MM.1S (cell line): ENCODE data around the gene ARID3C.

Experiments used
- DNase-seq: peaks from one replicate; pipeline ENCODE4 v3.0.0-alpha.2; 2015
- H2AFZ ChIP-seq: fragments of 300-600 bp; sonication (generic); 2 replicates; pipeline ENCODE4 v1.6.0; 2016; ENCODE audit warnings: antibody characterized with exemption, low read length
- H3F3A ChIP-seq: fragments of 300-600 bp; sonication (generic); 2 replicates; pipeline ENCODE4 v1.6.1; 2016; ENCODE audit warnings: mild to moderate bottlenecking, antibody characterized with exemption, low read length, moderate library complexity, mixed read lengths; ENCODE audit not compliant: insufficient read depth
- H3K27ac ChIP-seq: fragments of 300-600 bp; sonication (generic); 2 replicates; pipeline ENCODE4 v1.5.1; 2016; ENCODE audit warnings: mild to moderate bottlenecking, low read length
- H3K27me3 ChIP-seq: fragments of 300-600 bp; sonication (generic); replicated peaks from 2 replicates; pipeline ENCODE4 v1.6.0; 2016; ENCODE audit warnings: low read length; ENCODE audit not compliant: insufficient read depth
- H3K36me3 ChIP-seq: fragments of 300-600 bp; sonication (generic); replicated peaks from 2 replicates; pipeline ENCODE4 v1.6.1; 2016; ENCODE audit warnings: mild to moderate bottlenecking, low read length, mixed read lengths; ENCODE audit not compliant: insufficient read depth
- H3K4me1 ChIP-seq: fragments of 300-600 bp; sonication (generic); 2 replicates; pipeline ENCODE4 v1.6.1; 2016; ENCODE audit warnings: low read length, mixed read lengths
- H3K4me2 ChIP-seq: fragments of 300-600 bp; sonication (generic); 2 replicates; pipeline ENCODE4 v1.6.0; 2016; ENCODE audit warnings: low read depth, low read length
- H3K4me3 ChIP-seq: fragments of 300-600 bp; sonication (generic); 2 replicates; pipeline ENCODE4 v1.5.1; 2016; ENCODE audit warnings: low read length, mixed read lengths
- H3K79me2 ChIP-seq: fragments of 300-600 bp; sonication (generic); 2 replicates; pipeline ENCODE4 v1.6.1; 2016; ENCODE audit warnings: mixed run types, low read length, mixed read lengths
- H3K9ac ChIP-seq: fragments of 300-600 bp; sonication (generic); 2 replicates; pipeline ENCODE4 v1.6.1; 2016; ENCODE audit warnings: low read length, mixed read lengths
- H3K9me2 ChIP-seq: fragments of 300-600 bp; sonication (generic); replicated peaks from 2 replicates; pipeline ENCODE4 v1.6.1; 2016; ENCODE audit warnings: mild to moderate bottlenecking, low read length, mixed read lengths; ENCODE audit not compliant: insufficient read depth
- H3K9me3 ChIP-seq: fragments of 300-600 bp; sonication (generic); replicated peaks from 2 replicates; pipeline ENCODE4 v1.6.1; 2016; ENCODE audit warnings: mild to moderate bottlenecking, low read length, mixed read lengths; ENCODE audit not compliant: insufficient read depth
- H4K20me1 ChIP-seq: fragments of 300-600 bp; sonication (generic); 2 replicates; pipeline ENCODE4 v1.6.1; 2016; ENCODE audit warnings: mild to moderate bottlenecking, low read length, moderate library complexity, mixed read lengths; ENCODE audit not compliant: insufficient read depth
- EZH2 ChIP-seq: fragments of 300-600 bp; sonication (generic); optimal IDR thresholded peaks from 2 replicates; pipeline ENCODE3; 2017; ENCODE audit warnings: low read depth, mild to moderate bottlenecking, antibody characterized with exemption, low read length, mixed read lengths
- EZH2phosphoT487 ChIP-seq: fragments of 300-600 bp; sonication (generic); IDR thresholded peaks from 2 replicates; pipeline ENCODE4 v1.6.1; 2018; ENCODE audit warnings: antibody characterized with exemption, low read length
- TF ChIP-seq, protein P1 (sequence below): fragments of 300-600 bp; sonication (generic); IDR thresholded peaks from 2 replicates; pipeline ENCODE4 v1.5.1; 2016; ENCODE audit warnings: antibody characterized with exemption, low read length, mixed read lengths

The ARID3C gene

DNA sequence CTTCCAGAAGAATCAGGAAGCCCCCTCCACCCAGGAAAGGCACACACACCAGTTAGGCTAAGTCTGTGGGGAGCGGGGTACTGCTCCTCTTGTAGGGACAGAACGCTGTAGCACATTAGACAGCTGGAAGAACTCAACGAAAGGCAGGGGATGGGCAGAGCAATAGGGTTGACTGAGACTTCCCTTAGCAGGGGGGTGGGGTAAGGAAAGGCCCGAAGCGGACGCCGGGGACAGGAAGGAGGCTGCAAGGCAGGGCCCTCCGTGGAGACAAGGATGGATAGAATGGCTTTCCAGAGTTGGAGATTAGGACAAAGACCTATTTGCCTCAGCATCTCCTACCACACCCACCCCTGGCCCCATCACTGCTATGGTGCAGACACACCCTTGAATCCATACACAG lies 53.6 kb downstream of the ARID3C start:
- no peaks in the 10 kb centered on the region for H3K36me3 ChIP-seq
- H3K27me3 ChIP-seq = peaks cover 87% of the 10 kb centered on the region
- no peak overlapping the region for H2AFZ ChIP-seq
- H3K4me3 ChIP-seq = no peak overlapping the region
- no peak for DNase-seq
- no peaks in the 10 kb centered on the region for H3K79me2 ChIP-seq
- H3K27ac ChIP-seq = no peak overlapping the region
- no peak overlapping the region for H3K9ac ChIP-seq
- H4K20me1 ChIP-seq = no peaks in the 10 kb centered on the region
- H3K9me2 ChIP-seq = no peaks in the 10 kb centered on the region
- no peaks in the 10 kb centered on the region for H3K9me3 ChIP-seq
- H3F3A ChIP-seq = no peaks in the 10 kb centered on the region
- no peaks in the 10 kb centered on the region for H3K4me1 ChIP-seq
- TF ChIP-seq, protein P1, sequence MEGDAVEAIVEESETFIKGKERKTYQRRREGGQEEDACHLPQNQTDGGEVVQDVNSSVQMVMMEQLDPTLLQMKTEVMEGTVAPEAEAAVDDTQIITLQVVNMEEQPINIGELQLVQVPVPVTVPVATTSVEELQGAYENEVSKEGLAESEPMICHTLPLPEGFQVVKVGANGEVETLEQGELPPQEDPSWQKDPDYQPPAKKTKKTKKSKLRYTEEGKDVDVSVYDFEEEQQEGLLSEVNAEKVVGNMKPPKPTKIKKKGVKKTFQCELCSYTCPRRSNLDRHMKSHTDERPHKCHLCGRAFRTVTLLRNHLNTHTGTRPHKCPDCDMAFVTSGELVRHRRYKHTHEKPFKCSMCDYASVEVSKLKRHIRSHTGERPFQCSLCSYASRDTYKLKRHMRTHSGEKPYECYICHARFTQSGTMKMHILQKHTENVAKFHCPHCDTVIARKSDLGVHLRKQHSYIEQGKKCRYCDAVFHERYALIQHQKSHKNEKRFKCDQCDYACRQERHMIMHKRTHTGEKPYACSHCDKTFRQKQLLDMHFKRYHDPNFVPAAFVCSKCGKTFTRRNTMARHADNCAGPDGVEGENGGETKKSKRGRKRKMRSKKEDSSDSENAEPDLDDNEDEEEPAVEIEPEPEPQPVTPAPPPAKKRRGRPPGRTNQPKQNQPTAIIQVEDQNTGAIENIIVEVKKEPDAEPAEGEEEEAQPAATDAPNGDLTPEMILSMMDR = no peak
- TF ChIP-seq EZH2phosphoT487 (no peak), EZH2 (no peak)
- H3K4me2 ChIP-seq = no peak overlapping the region

- Histone ChIP-seq H3K27me3 (peaks cover 87% of the 10 kb centered on the region), H3K79me2 (no peaks in the 10 kb centered on the region), H3K9me3 (no peaks in the 10 kb centered on the region), H3K4me3 (no peak overlapping the region), H3K4me1 (no peaks in the 10 kb centered on the region), H3K36me3 (no peaks in the 10 kb centered on the region), H3K4me2 (no peak overlapping the region), H4K20me1 (no peaks in the 10 kb centered on the region), H3K9me2 (no peaks in the 10 kb centered on the region), H3F3A (no peaks in the 10 kb centered on the region), H3K9ac (no peak overlapping the region), H3K27ac (no peak overlapping the region), H2AFZ (no peak overlapping the region)
- TF ChIP-seq EZH2phosphoT487 = no peak
- TF ChIP-seq, protein P1 = no peak
- no peak for TF ChIP-seq EZH2
- no peak for DNase-seq
Measured at GRCh38 chr9:34574571-34574970, 54.3 kb downstream of the ARID3C start.

GRCh38 chr9:34573599-34574325 lies 55.1 kb downstream of the ARID3C start:
- H3K9ac ChIP-seq = no peak overlapping the region
- H3K4me2 ChIP-seq = no peak overlapping the region
- H3K27me3 ChIP-seq = peaks cover 87% of the 10 kb centered on the region
- no peak overlapping the region for H3K27ac ChIP-seq
- no peaks in the 10 kb centered on the region for H3K4me1 ChIP-seq
- no peaks in the 10 kb centered on the region for H3K9me3 ChIP-seq
- H2AFZ ChIP-seq = no peak overlapping the region
- no peak for TF ChIP-seq EZH2
- no peak for TF ChIP-seq EZH2phosphoT487
- TF ChIP-seq, protein P1 = no peak
- no peak overlapping the region for H3K4me3 ChIP-seq
- DNase-seq = no peak
- no peaks in the 10 kb centered on the region for H4K20me1 ChIP-seq
- H3K9me2 ChIP-seq = no peaks in the 10 kb centered on the region
- no peaks in the 10 kb centered on the region for H3K36me3 ChIP-seq
- no peaks in the 10 kb centered on the region for H3K79me2 ChIP-seq
- H3F3A ChIP-seq = no peaks in the 10 kb centered on the region
